Body of pancreas (tissue), 4 donors: ENCODE results near the gene SWT1.

ENCODE experiments used
- CTCF ChIP-seq, 7 experiments: fragments of 450-650 bp in 4 of 7; fragments of 200-600 bp in 3 of 7; sonication (generic) in 3 of 7; IDR thresholded peaks; one replicate each; pipeline ENCODE4 v1.5.1; 2016 to 2019; ENCODE audit warnings: antibody characterized with exemption in 7 of 7
- POLR2A ChIP-seq, 3 donors: fragments of 450-650 bp; IDR thresholded peaks; one replicate each; pipeline ENCODE4 v1.6.1; 2016; ENCODE audit warnings: antibody characterized with exemption in 3 of 3, mild to moderate bottlenecking in 2 of 3

GRCh38 chr1:185322636-185323035 is 165.7 kb downstream of the SWT1 start:
- TF ChIP-seq CTCF (IDR thresholded peaks at IDR 0.05) (no peak), POLR2A (IDR thresholded peaks at IDR 0.05) (no peak)
